Mucosa of stomach (tissue), 1 donor: ENCODE data around the gene ATRNL1.

Source experiments
- H3K27me3 ChIP-seq: one replicate; pipeline ENCODE4 v1.7.0; 2013; ENCODE audit warnings: mild to moderate bottlenecking, low read length; ENCODE audit not compliant: control insufficient read depth, insufficient read depth
- H3K36me3 ChIP-seq: one replicate; pipeline ENCODE4 v1.7.0; 2013; ENCODE audit warnings: low read length; ENCODE audit not compliant: control insufficient read depth, insufficient read depth
- H3K4me1 ChIP-seq: one replicate; pipeline ENCODE4 v1.7.0; 2013; ENCODE audit warnings: mild to moderate bottlenecking, low read length; ENCODE audit not compliant: control insufficient read depth, insufficient read depth
- H3K4me3 ChIP-seq: one replicate; pipeline ENCODE4 v1.7.0; 2013; ENCODE audit warnings: low read length
- H3K9ac ChIP-seq: one replicate; pipeline ENCODE4 v1.7.0; 2013; ENCODE audit warnings: mild to moderate bottlenecking, low read length, moderate library complexity
- H3K9me3 ChIP-seq: one replicate; pipeline ENCODE4 v1.7.0; 2013; ENCODE audit warnings: mild to moderate bottlenecking, low read length, moderate library complexity; ENCODE audit not compliant: control insufficient read depth
- donor health status: Pancreatic carcinoma.

ATRNL1 gene

DNA sequence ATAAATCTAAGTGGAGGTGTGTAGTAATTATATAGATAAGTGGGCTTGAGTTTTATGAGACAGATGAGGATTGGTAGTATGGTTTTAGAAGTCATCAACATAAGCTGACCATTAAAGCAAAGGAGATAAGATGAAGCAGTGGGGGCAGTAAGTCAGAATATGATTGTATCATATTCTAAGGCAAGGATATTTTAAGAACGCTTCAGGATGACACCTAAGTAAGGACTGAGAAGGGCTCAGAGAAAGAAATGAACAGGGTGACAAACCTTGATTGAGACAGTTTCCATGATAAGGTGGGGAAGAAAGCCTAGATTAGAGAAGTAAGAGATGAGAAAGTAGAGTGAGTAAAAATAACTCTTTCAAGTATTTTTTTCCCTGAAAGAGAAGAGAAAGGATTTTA lies 567.2 kb downstream of the ATRNL1 start:
- H3K27me3 ChIP-seq: no peaks in the 10 kb centered on the region
- no peaks in the 10 kb centered on the region for H3K4me1 ChIP-seq
- no peak overlapping the region for H3K4me3 ChIP-seq
- no peak overlapping the region for H3K9ac ChIP-seq
- H3K9me3 ChIP-seq: no peaks in the 10 kb centered on the region
- no peaks in the 10 kb centered on the region for H3K36me3 ChIP-seq

DNA sequence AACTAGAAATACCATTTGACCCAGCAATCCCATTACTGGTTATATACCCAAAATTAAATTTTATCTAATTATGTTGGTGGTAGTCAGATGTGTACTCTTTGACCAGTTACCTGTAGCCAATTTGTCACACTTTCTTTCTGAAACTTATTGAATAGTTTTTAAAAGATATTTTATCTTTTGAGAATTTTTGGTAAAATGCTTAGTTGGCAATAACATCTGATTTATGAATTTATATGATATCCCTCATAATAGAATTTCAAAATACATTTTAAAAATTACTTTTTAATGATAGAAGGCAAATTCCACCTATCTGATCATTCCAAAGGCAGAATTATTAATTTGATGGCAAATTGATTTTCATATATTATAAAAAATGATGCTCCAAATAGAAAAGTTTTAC lies 569.3 kb downstream of the ATRNL1 start:
- Histone ChIP-seq H3K4me1 (no peaks in the 10 kb centered on the region), H3K4me3 (no peak overlapping the region), H3K9ac (no peak overlapping the region), H3K27me3 (no peaks in the 10 kb centered on the region), H3K9me3 (no peaks in the 10 kb centered on the region), H3K36me3 (no peaks in the 10 kb centered on the region)

GRCh38 chr10:115665549-115665948 lies 572.4 kb downstream of the ATRNL1 start:
- H3K4me1 ChIP-seq: no peaks in the 10 kb centered on the region
- no peak overlapping the region for H3K9ac ChIP-seq
- H3K9me3 ChIP-seq: no peaks in the 10 kb centered on the region
- H3K27me3 ChIP-seq: no peaks in the 10 kb centered on the region
- H3K4me3 ChIP-seq: no peak overlapping the region
- no peaks in the 10 kb centered on the region for H3K36me3 ChIP-seq

DNA sequence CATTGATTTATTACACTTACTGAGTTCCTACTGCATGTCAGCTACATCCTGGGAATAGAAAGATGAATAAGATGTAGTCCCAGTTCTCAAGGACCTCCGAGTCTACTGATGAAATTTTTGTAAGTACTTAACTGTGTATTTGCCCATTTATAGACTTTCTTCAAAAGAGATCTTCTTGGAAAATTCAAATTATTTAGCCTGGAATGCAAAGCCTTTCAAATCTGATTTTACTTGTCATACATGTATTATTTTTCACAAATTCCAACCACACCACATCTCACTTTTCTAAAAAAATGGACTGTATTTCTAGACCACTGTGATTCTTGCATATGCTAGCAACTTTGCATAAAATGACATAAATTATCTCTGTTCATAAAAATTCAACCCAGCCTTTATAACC lies 581.3 kb downstream of the ATRNL1 start:
- no peaks in the 10 kb centered on the region for H3K4me1 ChIP-seq
- no peak overlapping the region for H3K4me3 ChIP-seq
- H3K36me3 ChIP-seq: no peaks in the 10 kb centered on the region
- H3K9me3 ChIP-seq: no peaks in the 10 kb centered on the region
- H3K9ac ChIP-seq: no peak overlapping the region
- H3K27me3 ChIP-seq: no peaks in the 10 kb centered on the region

DNA sequence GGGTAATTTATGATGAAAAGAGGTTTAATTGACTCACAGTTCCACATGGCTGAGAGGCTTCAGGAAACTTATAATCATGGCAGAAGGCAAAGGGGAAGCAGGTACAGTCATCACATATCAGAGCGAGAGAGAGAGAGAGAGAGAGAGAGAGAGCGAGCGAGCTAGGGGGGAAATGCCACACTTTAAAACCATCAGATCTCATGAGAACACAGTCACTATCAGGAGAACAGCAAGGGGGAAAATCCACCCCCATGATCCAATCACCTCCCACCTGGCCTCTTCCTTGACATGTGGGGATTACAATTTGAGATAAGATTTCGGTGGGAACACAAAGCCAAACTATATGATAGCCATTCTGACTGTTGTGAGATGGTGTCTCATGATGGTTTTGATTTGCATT lies 603.6 kb downstream of the ATRNL1 start:
- no peaks in the 10 kb centered on the region for H3K27me3 ChIP-seq
- no peak overlapping the region for H3K4me3 ChIP-seq
- no peaks in the 10 kb centered on the region for H3K4me1 ChIP-seq
- no peaks in the 10 kb centered on the region for H3K36me3 ChIP-seq
- H3K9ac ChIP-seq: no peak overlapping the region
- H3K9me3 ChIP-seq: no peaks in the 10 kb centered on the region

DNA sequence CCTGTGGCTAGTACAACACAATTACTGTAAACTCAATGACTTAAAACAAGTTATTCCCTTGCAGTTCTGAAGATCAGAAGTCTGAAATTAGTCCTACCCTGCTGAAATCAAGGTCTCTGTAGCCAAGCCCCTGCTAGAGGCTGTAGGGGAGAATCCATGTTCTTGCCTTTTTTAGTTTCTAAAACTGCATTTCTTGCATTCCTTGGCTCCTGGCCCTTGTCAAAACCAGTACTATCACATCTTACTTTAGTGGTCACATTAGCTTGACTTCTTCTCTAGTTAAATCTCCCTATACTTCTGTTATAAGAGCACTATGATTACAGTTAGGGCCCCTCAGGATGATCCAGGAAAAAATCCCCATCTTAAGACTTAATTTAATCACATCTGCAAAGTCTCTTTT lies 612.9 kb downstream of the ATRNL1 start:
- Histone ChIP-seq H3K9me3 (no peaks in the 10 kb centered on the region), H3K36me3 (no peaks in the 10 kb centered on the region), H3K9ac (no peak overlapping the region), H3K27me3 (no peaks in the 10 kb centered on the region), H3K4me1 (no peaks in the 10 kb centered on the region), H3K4me3 (no peak overlapping the region)

- no peak overlapping the region for H3K4me3 ChIP-seq
- H3K36me3 ChIP-seq: no peaks in the 10 kb centered on the region
- H3K9ac ChIP-seq: no peak overlapping the region
- H3K27me3 ChIP-seq: no peaks in the 10 kb centered on the region
- H3K4me1 ChIP-seq: no peaks in the 10 kb centered on the region
- no peaks in the 10 kb centered on the region for H3K9me3 ChIP-seq
Observed at GRCh38 chr10:115706488-115707076, 613.4 kb downstream of the ATRNL1 start.

- Histone ChIP-seq H3K27me3 (no peaks in the 10 kb centered on the region), H3K4me3 (no peak overlapping the region), H3K9me3 (no peaks in the 10 kb centered on the region), H3K9ac (no peak overlapping the region), H3K36me3 (no peaks in the 10 kb centered on the region), H3K4me1 (no peaks in the 10 kb centered on the region)
Observed at GRCh38 chr10:115710136-115710535, 617.0 kb downstream of the ATRNL1 start.

- Histone ChIP-seq H3K36me3 (no peaks in the 10 kb centered on the region), H3K4me3 (no peak overlapping the region), H3K9ac (no peak overlapping the region), H3K4me1 (no peaks in the 10 kb centered on the region), H3K27me3 (no peaks in the 10 kb centered on the region), H3K9me3 (no peaks in the 10 kb centered on the region)
Observed at GRCh38 chr10:115711306-115711705, 618.1 kb downstream of the ATRNL1 start.

DNA sequence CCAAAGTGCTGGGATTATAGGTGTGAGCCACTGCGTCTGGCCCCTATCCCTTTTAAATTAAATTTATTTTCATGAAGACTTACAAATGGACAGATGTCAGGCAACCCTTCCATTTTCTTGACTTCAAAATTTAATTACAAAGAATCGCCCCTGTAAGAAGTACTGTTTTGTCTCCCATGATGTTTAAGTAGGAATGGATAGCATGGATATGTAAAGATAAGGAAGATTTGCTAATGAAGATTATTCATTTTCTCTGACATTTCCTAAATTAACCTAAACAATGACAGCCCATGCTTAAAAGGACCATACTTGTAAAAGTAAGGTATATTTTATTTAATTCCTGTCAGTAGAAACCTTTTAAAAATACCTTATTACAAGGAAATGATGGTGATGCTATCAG lies 627.0 kb downstream of the ATRNL1 start:
- Histone ChIP-seq H3K4me3 (no peak overlapping the region), H3K4me1 (no peaks in the 10 kb centered on the region), H3K36me3 (no peaks in the 10 kb centered on the region), H3K9ac (no peak overlapping the region), H3K27me3 (no peaks in the 10 kb centered on the region), H3K9me3 (no peaks in the 10 kb centered on the region)

DNA sequence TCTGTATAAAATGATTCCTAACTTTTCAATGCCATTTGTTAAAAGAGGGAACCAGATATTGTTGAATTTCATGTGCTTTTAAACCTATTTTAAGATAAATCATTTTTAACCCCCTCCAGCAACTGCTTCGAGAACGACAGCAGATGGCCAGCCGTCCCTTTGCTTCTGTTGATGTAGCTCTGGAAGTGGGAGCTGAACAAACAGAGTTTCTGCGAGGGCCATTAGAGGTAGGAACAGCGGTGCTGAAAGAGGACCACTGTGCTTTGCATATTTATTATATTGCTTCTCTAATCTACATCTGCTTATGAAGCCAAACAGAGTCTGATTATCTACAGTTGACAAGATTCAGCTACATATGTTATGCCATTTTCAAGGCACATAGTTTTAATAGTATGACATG lies 634.0 kb downstream of the ATRNL1 start:
- H3K27me3 ChIP-seq: no peaks in the 10 kb centered on the region
- H3K9ac ChIP-seq: no peak overlapping the region
- H3K36me3 ChIP-seq: no peaks in the 10 kb centered on the region
- H3K4me3 ChIP-seq: no peak overlapping the region
- H3K4me1 ChIP-seq: no peaks in the 10 kb centered on the region
- H3K9me3 ChIP-seq: no peaks in the 10 kb centered on the region

DNA sequence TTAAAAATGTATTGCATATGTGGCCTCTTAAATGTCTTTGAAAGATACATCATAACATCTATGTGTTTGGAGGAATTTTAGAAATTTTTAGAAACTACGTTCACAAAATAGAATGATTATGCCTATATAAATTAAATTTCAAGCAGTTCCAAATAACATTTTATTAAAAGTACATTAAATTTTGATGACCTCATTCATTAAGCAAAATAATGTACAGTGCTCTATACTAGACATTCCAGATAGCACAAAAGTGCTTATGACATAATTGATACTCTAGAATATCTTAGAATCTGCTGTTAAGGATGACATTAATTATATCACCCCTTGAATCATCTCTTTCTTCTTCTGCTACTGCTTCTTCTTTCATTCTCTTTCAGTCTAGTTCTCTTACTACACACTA lies 650.9 kb downstream of the ATRNL1 start:
- Histone ChIP-seq H3K4me3 (no peak overlapping the region), H3K27me3 (no peaks in the 10 kb centered on the region), H3K9me3 (no peaks in the 10 kb centered on the region), H3K36me3 (no peaks in the 10 kb centered on the region), H3K4me1 (no peaks in the 10 kb centered on the region), H3K9ac (no peak overlapping the region)

- Histone ChIP-seq H3K9me3 (no peaks in the 10 kb centered on the region), H3K4me1 (no peaks in the 10 kb centered on the region), H3K36me3 (no peaks in the 10 kb centered on the region), H3K4me3 (no peak overlapping the region), H3K9ac (no peak overlapping the region), H3K27me3 (no peaks in the 10 kb centered on the region)
Observed at GRCh38 chr10:115745943-115746342, 652.8 kb downstream of the ATRNL1 start.
